GM23338 (cell line): ENCODE results near the gene DOCK1. TPM values are rescaled to one million over a fixed set of nuclear protein-coding genes. Genes with fewer than 3 reads are reported as not detected.

Experiments
- ATAC-seq: fragments of 200-7000 bp; cut with Tn5 transposase; 3 replicates; pipeline ENCODE4 v1.9.1; 2020
- DNase-seq: peaks from one replicate; pipeline ENCODE4 v3.0.0-alpha.2; 2015; ENCODE audit warnings: low spot score
- H2AFZ ChIP-seq: fragments of 200-600 bp; sonication (generic); 2 replicates; pipeline ENCODE4 v1.8.0; 2016; ENCODE audit warnings: antibody characterized with exemption, mild to moderate bottlenecking, moderate library complexity
- H3F3A ChIP-seq: fragments of 200-600 bp; sonication (generic); replicated peaks from 2 replicates; pipeline ENCODE4 v1.8.0; 2017; ENCODE audit warnings: antibody characterized with exemption, mixed run types, low read depth
- H3K27ac ChIP-seq: fragments of 200-600 bp; sonication (generic); 2 replicates; pipeline ENCODE4 v1.6.1; 2016; ENCODE audit warnings: low read depth
- H3K27me3 ChIP-seq: fragments of 200-600 bp; sonication (generic); 2 replicates; pipeline ENCODE4 v1.8.0; 2016; ENCODE audit warnings: mild to moderate bottlenecking, mixed run types, moderate library complexity; ENCODE audit not compliant: insufficient read depth
- H3K36me3 ChIP-seq: fragments of 200-600 bp; sonication (generic); 2 replicates; pipeline ENCODE4 v1.8.0; 2016; ENCODE audit warnings: mild to moderate bottlenecking; ENCODE audit not compliant: insufficient read depth
- H3K4me1 ChIP-seq: fragments of 200-600 bp; sonication (generic); 2 replicates; pipeline ENCODE4 v1.8.0; 2016; ENCODE audit warnings: mild to moderate bottlenecking, moderate library complexity; ENCODE audit not compliant: insufficient read depth
- H3K4me2 ChIP-seq: fragments of 200-600 bp; sonication (generic); 2 replicates; pipeline ENCODE4 v1.7.1; 2017; ENCODE audit warnings: mixed run types
- H3K4me3 ChIP-seq: fragments of 200-600 bp; sonication (generic); 2 replicates; pipeline ENCODE4 v1.6.1; 2016; ENCODE audit warnings: mixed run types
- H3K79me2 ChIP-seq: fragments of 200-600 bp; sonication (generic); replicated peaks from 2 replicates; pipeline ENCODE4 v1.8.0; 2017; ENCODE audit warnings: mild to moderate bottlenecking; ENCODE audit not compliant: insufficient read depth
- H3K9me2 ChIP-seq: fragments of 200-600 bp; sonication (generic); 2 replicates; pipeline ENCODE4 v1.8.0; 2017; ENCODE audit not compliant: insufficient read depth
- H4K20me1 ChIP-seq: fragments of 200-600 bp; sonication (generic); replicated peaks from 2 replicates; pipeline ENCODE4 v1.8.0; 2017; ENCODE audit warnings: mild to moderate bottlenecking; ENCODE audit not compliant: insufficient read depth
- H3K27ac Mint-ChIP-seq: 2 replicates; pipeline ENCODE4 v1.8.0; 2020; ENCODE audit warnings: inconsistent platforms, mild to moderate bottlenecking, moderate library complexity, mixed read lengths
- H3K27me3 Mint-ChIP-seq: 3 replicates; pipeline ENCODE4 v1.8.0; 2022; ENCODE audit warnings: low read depth, mild to moderate bottlenecking, moderate library complexity, mixed read lengths, inconsistent platforms; ENCODE audit not compliant: insufficient read depth, poor library complexity
- H3K36me3 Mint-ChIP-seq: 3 replicates; pipeline ENCODE4 v1.8.0; 2021; ENCODE audit warnings: low read depth, mild to moderate bottlenecking, inconsistent platforms, moderate library complexity, mixed read lengths
- H3K4me1 Mint-ChIP-seq: 3 replicates; pipeline ENCODE4 v1.8.0; 2020; ENCODE audit warnings: mild to moderate bottlenecking, inconsistent platforms, mixed read lengths
- H3K4me3 Mint-ChIP-seq: 3 replicates; pipeline ENCODE4 v1.8.0; 2021; ENCODE audit warnings: moderate library complexity, mild to moderate bottlenecking, inconsistent platforms, mixed read lengths
- H3K9me3 Mint-ChIP-seq: 3 replicates; pipeline ENCODE4 v1.8.0; 2020; ENCODE audit warnings: moderate library complexity, mild to moderate bottlenecking, inconsistent platforms, mixed read lengths
- CREB1 ChIP-seq: fragments of 250-450 bp; sonication (Bioruptor Pico); IDR thresholded peaks from 2 replicates; pipeline ENCODE4 v1.5.0; 2020; ENCODE audit warnings: low read depth, mild to moderate bottlenecking, moderate library complexity
- CTCF ChIP-seq, 2 experiments: fragments of 200-600 bp in 1 of 2; sonication (generic) in 1 of 2; conservative IDR thresholded peaks; 2 replicates each; pipeline versions ENCODE4 v1.5.1 to v1.6.1; 2016 to 2017; ENCODE audit warnings: antibody characterized with exemption in 2 of 2, low read depth in 2 of 2, mild to moderate bottlenecking in 2 of 2, moderate library complexity in 1 of 2
- ETS1 ChIP-seq: IDR thresholded peaks from 2 replicates; pipeline ENCODE4 v1.6.1; 2016; ENCODE audit warnings: antibody characterized with exemption
- EZH2phosphoT487 ChIP-seq: fragments of 200-600 bp; sonication (generic); IDR thresholded peaks from one replicate; pipeline ENCODE4 v1.8.1; 2018; ENCODE audit warnings: antibody characterized with exemption; ENCODE audit not compliant: unreplicated experiment
- JUNB ChIP-seq: IDR thresholded peaks from one replicate; pipeline ENCODE4 v1.6.1; 2016; ENCODE audit warnings: antibody characterized with exemption; ENCODE audit not compliant: unreplicated experiment
- NANOG ChIP-seq: IDR thresholded peaks from 2 replicates; pipeline ENCODE4 v1.6.1; 2016; ENCODE audit warnings: antibody characterized with exemption, borderline replicate concordance
- POLR2AphosphoS5 ChIP-seq: IDR thresholded peaks from 2 replicates; pipeline ENCODE4 v1.6.1; 2016; ENCODE audit warnings: antibody characterized with exemption, low read depth
- ZNF114 ChIP-seq: fragments of 250-450 bp; sonication (Bioruptor Pico); IDR thresholded peaks from 2 replicates; pipeline ENCODE4 v1.5.0; 2020; ENCODE audit warnings: mild to moderate bottlenecking, moderate library complexity
- ZNF462 ChIP-seq: fragments of 250-450 bp; sonication (Bioruptor Pico); IDR thresholded peaks from 2 replicates; pipeline ENCODE4 v1.5.0; 2020; ENCODE audit warnings: mild to moderate bottlenecking, moderate library complexity
- polyA plus RNA-seq: library from polyadenylated mRNA; unstranded; fragments of >200 nt; fragmentation: Nextera tagmentation; extraction: Ambion mirVana; gene quantifications from 2 replicates; pipeline ENCODE4 v1.2.1, GENCODE V29; 2016
- total RNA-seq: library from RNA; depleted of rRNA; stranded (reverse); fragments of >200 nt; shearing (Covaris generic); gene quantifications from 2 replicates; pipeline ENCODE4 v1.2.3, GENCODE V29; 2014

DOCK1 gene
- total and polyA plus RNA-seq, 2 experiments from 2014 or later = 13.2 to 55.3 TPM

- TF ChIP-seq ZNF462 (CRISPR knock-in tag) (no peak), NANOG (no peak), ETS1 (no peak)
Measured at GRCh38 chr10:127009366-127009765, 104.1 kb downstream of the DOCK1 start (continued).

GRCh38 chr10:127011174-127011573 lies 105.9 kb downstream of the DOCK1 start:
- no peaks in the 10 kb centered on the region for H3F3A ChIP-seq
- no peak overlapping the region for H3K4me2 ChIP-seq
- H3K36me3 ChIP-seq = peaks cover 4% of the 10 kb centered on the region; the same call in 1 of the 2 replicates
- H3K9me2 ChIP-seq = no peaks in the 10 kb centered on the region
- Mint-ChIP-seq H3K9me3 (no peaks in the 10 kb centered on the region), H3K36me3 (peaks cover 28% of the 10 kb centered on the region), H3K27me3 (peaks cover 7% of the 10 kb centered on the region), H3K4me1 (peaks cover 18% of the 10 kb centered on the region; the same call in 2 of the 3 replicates), H3K4me3 (no peak overlapping the region), H3K27ac (no peak overlapping the region)
- H4K20me1 ChIP-seq = no peaks in the 10 kb centered on the region; the same call in 1 of the 2 replicates
- ATAC-seq (no peak), DNase-seq (no peak)
- H3K27me3 ChIP-seq = no peaks in the 10 kb centered on the region
- no peak overlapping the region for H2AFZ ChIP-seq
- H3K79me2 ChIP-seq = no peaks in the 10 kb centered on the region
- H3K4me1 ChIP-seq = no peaks in the 10 kb centered on the region
- H3K27ac ChIP-seq = no peak overlapping the region
- no peak overlapping the region for H3K4me3 ChIP-seq
- TF ChIP-seq CREB1 (CRISPR knock-in tag) (no peak), ZNF114 (no peak), JUNB (no peak), CTCF (conservative IDR thresholded peaks at IDR 0.05; ENCODE audit: low read depth in 2 of 2) (no peak), POLR2AphosphoS5 (no peak), ETS1 (no peak), NANOG (no peak), EZH2phosphoT487 (no peak)
